Measurements from ENCODE around the gene KDM4C.

KDM4C gene

DNA sequence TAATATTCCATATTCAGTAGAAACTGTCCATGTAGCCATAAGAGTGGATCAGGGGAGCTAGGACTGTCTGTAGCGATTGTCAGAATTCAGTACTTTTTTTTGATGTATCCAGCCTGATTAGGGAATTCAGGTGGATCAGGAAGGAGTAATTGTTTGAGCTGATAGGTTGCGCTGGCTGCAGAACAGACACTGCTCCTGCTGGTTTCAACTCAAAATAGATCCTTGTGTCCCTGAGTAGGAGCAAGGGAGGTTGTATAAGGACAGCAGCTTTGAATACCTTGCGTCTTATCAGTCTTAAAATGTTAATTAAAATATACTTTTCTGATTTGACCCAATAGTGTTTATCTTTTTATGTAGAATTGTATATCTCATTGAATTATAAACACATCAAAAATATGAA, 229.6 kb downstream of the KDM4C start:
- Histone ChIP-seq H3K27ac (ENCODE audit: low read depth in 2 of 2, low read length in 2 of 2) (no peak overlapping the region), H3K9ac (ENCODE audit: low read depth in 1 of 2, low read length in 2 of 2) (no peak overlapping the region), H3K4me1 (ENCODE audit: control insufficient read depth in 2 of 2, insufficient read depth in 2 of 2, low read length in 2 of 2) (no peaks in the 10 kb centered on the region), H3K27me3 (ENCODE audit: control insufficient read depth in 2 of 2, insufficient read depth in 2 of 2, low read length in 2 of 2) (no peaks in the 10 kb centered on the region), H3K9me3 (ENCODE audit: control insufficient read depth in 2 of 2, low read length in 2 of 2) (no peaks in the 10 kb centered on the region), H3K36me3 (ENCODE audit: control insufficient read depth in 2 of 2, insufficient read depth in 2 of 2, low read length in 2 of 2) (peaks cover 42 to 50% of the 10 kb centered on the region in 2 donors), H3K4me3 (ENCODE audit: low read length in 2 of 2) (no peak overlapping the region)

- Histone ChIP-seq H3K4me3 (ENCODE audit: low read length in 2 of 2) (no peak overlapping the region), H3K36me3 (ENCODE audit: control insufficient read depth in 2 of 2, insufficient read depth in 2 of 2, low read length in 2 of 2) (peaks cover 35 to 38% of the 10 kb centered on the region in 2 donors), H3K27ac (ENCODE audit: low read depth in 2 of 2, low read length in 2 of 2) (no peak overlapping the region), H3K9me3 (ENCODE audit: control insufficient read depth in 2 of 2, low read length in 2 of 2) (no peaks in the 10 kb centered on the region), H3K4me1 (ENCODE audit: control insufficient read depth in 2 of 2, insufficient read depth in 2 of 2, low read length in 2 of 2) (no peaks in the 10 kb centered on the region), H3K27me3 (ENCODE audit: control insufficient read depth in 2 of 2, insufficient read depth in 2 of 2, low read length in 2 of 2) (no peaks in the 10 kb centered on the region), H3K9ac (ENCODE audit: low read depth in 1 of 2, low read length in 2 of 2) (no peak overlapping the region)
Measured at GRCh38 chr9:6991418-6991817, 233.6 kb downstream of the KDM4C start.

GRCh38 chr9:6996061-6996854, 238.5 kb downstream of the KDM4C start:
- no peak overlapping the region for H3K4me3 ChIP-seq (ENCODE audit: low read length in 2 of 2)
- H3K4me1 ChIP-seq (ENCODE audit: control insufficient read depth in 2 of 2, insufficient read depth in 2 of 2, low read length in 2 of 2) = no peaks in the 10 kb centered on the region
- no peaks in the 10 kb centered on the region for H3K27me3 ChIP-seq (ENCODE audit: control insufficient read depth in 2 of 2, insufficient read depth in 2 of 2, low read length in 2 of 2)
- peaks cover 17 to 27% of the 10 kb centered on the region in 2 donors for H3K36me3 ChIP-seq (ENCODE audit: control insufficient read depth in 2 of 2, insufficient read depth in 2 of 2, low read length in 2 of 2)
- H3K27ac ChIP-seq (ENCODE audit: low read depth in 2 of 2, low read length in 2 of 2) = no peak overlapping the region
- H3K9me3 ChIP-seq (ENCODE audit: control insufficient read depth in 2 of 2, low read length in 2 of 2) = no peaks in the 10 kb centered on the region
- H3K9ac ChIP-seq (ENCODE audit: low read depth in 1 of 2, low read length in 2 of 2) = no peak overlapping the region

- Histone ChIP-seq H3K4me3 (ENCODE audit: low read length in 2 of 2) (no peak overlapping the region), H3K4me1 (ENCODE audit: control insufficient read depth in 2 of 2, insufficient read depth in 2 of 2, low read length in 2 of 2) (no peaks in the 10 kb centered on the region), H3K27ac (ENCODE audit: low read depth in 2 of 2, low read length in 2 of 2) (no peak overlapping the region), H3K27me3 (ENCODE audit: control insufficient read depth in 2 of 2, insufficient read depth in 2 of 2, low read length in 2 of 2) (no peaks in the 10 kb centered on the region), H3K36me3 (ENCODE audit: control insufficient read depth in 2 of 2, insufficient read depth in 2 of 2, low read length in 2 of 2) (peaks cover 17 to 31% of the 10 kb centered on the region in 2 donors), H3K9me3 (ENCODE audit: control insufficient read depth in 2 of 2, low read length in 2 of 2) (no peaks in the 10 kb centered on the region), H3K9ac (ENCODE audit: low read depth in 1 of 2, low read length in 2 of 2) (no peak overlapping the region)
Measured at GRCh38 chr9:6997330-6997729, 239.6 kb downstream of the KDM4C start.

- Histone ChIP-seq H3K36me3 (ENCODE audit: control insufficient read depth in 2 of 2, insufficient read depth in 2 of 2, low read length in 2 of 2) (peaks cover 15 to 25% of the 10 kb centered on the region in 2 donors), H3K9ac (ENCODE audit: low read depth in 1 of 2, low read length in 2 of 2) (no peak overlapping the region), H3K4me3 (ENCODE audit: low read length in 2 of 2) (no peak overlapping the region), H3K27ac (ENCODE audit: low read depth in 2 of 2, low read length in 2 of 2) (no peak overlapping the region), H3K9me3 (ENCODE audit: control insufficient read depth in 2 of 2, low read length in 2 of 2) (no peaks in the 10 kb centered on the region), H3K27me3 (ENCODE audit: control insufficient read depth in 2 of 2, insufficient read depth in 2 of 2, low read length in 2 of 2) (no peaks in the 10 kb centered on the region), H3K4me1 (ENCODE audit: control insufficient read depth in 2 of 2, insufficient read depth in 2 of 2, low read length in 2 of 2) (no peaks in the 10 kb centered on the region)
Measured at GRCh38 chr9:6999794-7000193, 242.0 kb downstream of the KDM4C start.

GRCh38 chr9:7001571-7001970, 243.8 kb downstream of the KDM4C start:
- Histone ChIP-seq H3K9ac (ENCODE audit: low read depth in 1 of 2, low read length in 2 of 2) (no peak overlapping the region), H3K9me3 (ENCODE audit: control insufficient read depth in 2 of 2, low read length in 2 of 2) (no peaks in the 10 kb centered on the region), H3K4me3 (ENCODE audit: low read length in 2 of 2) (no peak overlapping the region), H3K4me1 (ENCODE audit: control insufficient read depth in 2 of 2, insufficient read depth in 2 of 2, low read length in 2 of 2) (no peaks in the 10 kb centered on the region), H3K27me3 (ENCODE audit: control insufficient read depth in 2 of 2, insufficient read depth in 2 of 2, low read length in 2 of 2) (no peaks in the 10 kb centered on the region), H3K27ac (ENCODE audit: low read depth in 2 of 2, low read length in 2 of 2) (no peak overlapping the region), H3K36me3 (ENCODE audit: control insufficient read depth in 2 of 2, insufficient read depth in 2 of 2, low read length in 2 of 2) (peaks cover 4 to 15% of the 10 kb centered on the region in 2 donors)

DNA sequence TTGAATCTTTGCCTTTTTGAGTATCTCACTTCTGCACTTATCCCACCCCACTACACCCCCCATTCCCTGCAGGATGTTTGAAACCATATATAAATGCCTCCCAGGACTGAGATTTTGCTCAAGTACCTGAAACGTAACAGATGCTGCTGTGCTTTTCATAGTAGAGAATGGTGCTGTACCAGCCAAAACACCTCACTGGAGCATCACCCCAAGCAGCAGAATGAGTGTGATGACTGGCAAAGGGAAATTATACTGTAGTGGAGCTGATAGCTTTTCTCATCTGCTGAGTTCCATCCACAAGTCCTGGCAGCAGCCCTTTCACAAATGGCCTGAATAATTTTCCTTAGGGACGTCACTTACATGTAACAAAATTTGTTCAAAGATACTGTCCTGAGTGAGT, 246.1 kb downstream of the KDM4C start:
- Histone ChIP-seq H3K27ac (ENCODE audit: low read depth in 2 of 2, low read length in 2 of 2) (no peak overlapping the region), H3K9me3 (ENCODE audit: control insufficient read depth in 2 of 2, low read length in 2 of 2) (no peaks in the 10 kb centered on the region), H3K36me3 (ENCODE audit: control insufficient read depth in 2 of 2, insufficient read depth in 2 of 2, low read length in 2 of 2) (peaks cover 16 to 23% of the 10 kb centered on the region in 2 donors), H3K4me1 (ENCODE audit: control insufficient read depth in 2 of 2, insufficient read depth in 2 of 2, low read length in 2 of 2) (no peaks in the 10 kb centered on the region), H3K4me3 (ENCODE audit: low read length in 2 of 2) (no peak overlapping the region), H3K27me3 (ENCODE audit: control insufficient read depth in 2 of 2, insufficient read depth in 2 of 2, low read length in 2 of 2) (no peaks in the 10 kb centered on the region), H3K9ac (ENCODE audit: low read depth in 1 of 2, low read length in 2 of 2) (no peak overlapping the region)

DNA sequence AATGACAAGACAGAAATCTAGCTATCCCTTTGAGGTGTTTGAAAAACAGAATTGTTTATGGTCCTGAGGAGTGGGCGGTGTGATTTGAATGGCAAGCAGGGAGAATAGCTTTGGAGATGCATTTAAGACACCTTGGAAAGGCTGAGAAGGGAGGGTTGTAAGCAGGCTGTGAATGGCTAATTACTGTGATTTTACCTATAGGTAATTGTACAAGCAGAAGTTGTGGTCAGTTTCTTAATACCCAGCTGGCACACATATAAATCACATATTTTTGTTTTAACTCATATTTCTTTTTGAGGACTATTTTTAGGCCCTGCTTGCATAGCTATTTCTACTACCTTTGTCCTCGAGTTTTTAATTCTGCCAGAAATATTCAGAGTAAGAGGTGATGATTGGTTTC, 248.6 kb downstream of the KDM4C start:
- no peaks in the 10 kb centered on the region for H3K4me1 ChIP-seq (ENCODE audit: control insufficient read depth in 2 of 2, insufficient read depth in 2 of 2, low read length in 2 of 2)
- H3K36me3 ChIP-seq (ENCODE audit: control insufficient read depth in 2 of 2, insufficient read depth in 2 of 2, low read length in 2 of 2) = peaks cover 16 to 20% of the 10 kb centered on the region in 2 donors
- no peaks in the 10 kb centered on the region for H3K9me3 ChIP-seq (ENCODE audit: control insufficient read depth in 2 of 2, low read length in 2 of 2)
- H3K4me3 ChIP-seq (ENCODE audit: low read length in 2 of 2) = no peak overlapping the region
- no peaks in the 10 kb centered on the region for H3K27me3 ChIP-seq (ENCODE audit: control insufficient read depth in 2 of 2, insufficient read depth in 2 of 2, low read length in 2 of 2)
- H3K27ac ChIP-seq (ENCODE audit: low read depth in 2 of 2, low read length in 2 of 2) = no peak overlapping the region
- no peak overlapping the region for H3K9ac ChIP-seq (ENCODE audit: low read depth in 1 of 2, low read length in 2 of 2)

DNA sequence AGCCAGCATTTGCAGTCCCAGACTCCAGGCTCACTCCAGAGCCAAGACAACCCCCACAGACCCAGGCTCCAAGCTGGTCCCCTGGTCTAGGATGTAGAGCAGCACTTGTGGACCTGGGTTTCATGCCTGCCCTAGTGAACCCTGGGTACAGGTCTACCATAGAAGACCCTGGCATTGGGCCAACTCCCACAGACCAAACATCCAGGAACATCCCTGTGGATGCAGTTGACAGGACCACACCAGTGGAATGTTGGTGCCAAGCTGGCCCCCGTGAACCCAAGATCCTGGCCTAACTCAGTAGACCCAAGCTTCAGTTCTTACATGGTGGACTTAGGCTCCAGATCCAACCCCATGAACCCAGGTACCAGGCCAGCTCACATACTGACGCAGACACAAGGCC, 250.6 kb downstream of the KDM4C start:
- H3K27me3 ChIP-seq (ENCODE audit: control insufficient read depth in 2 of 2, insufficient read depth in 2 of 2, low read length in 2 of 2) = no peaks in the 10 kb centered on the region
- no peak overlapping the region for H3K9ac ChIP-seq (ENCODE audit: low read depth in 1 of 2, low read length in 2 of 2)
- H3K9me3 ChIP-seq (ENCODE audit: control insufficient read depth in 2 of 2, low read length in 2 of 2) = no peaks in the 10 kb centered on the region
- H3K4me3 ChIP-seq (ENCODE audit: low read length in 2 of 2) = no peak overlapping the region
- H3K4me1 ChIP-seq (ENCODE audit: control insufficient read depth in 2 of 2, insufficient read depth in 2 of 2, low read length in 2 of 2) = no peaks in the 10 kb centered on the region
- peaks cover 30 to 31% of the 10 kb centered on the region in 2 donors for H3K36me3 ChIP-seq (ENCODE audit: control insufficient read depth in 2 of 2, insufficient read depth in 2 of 2, low read length in 2 of 2)
- no peak overlapping the region for H3K27ac ChIP-seq (ENCODE audit: low read depth in 2 of 2, low read length in 2 of 2)

GRCh38 chr9:7009065-7009464, 251.3 kb downstream of the KDM4C start:
- Histone ChIP-seq H3K27ac (ENCODE audit: low read depth in 2 of 2, low read length in 2 of 2) (no peak overlapping the region), H3K9me3 (ENCODE audit: control insufficient read depth in 2 of 2, low read length in 2 of 2) (no peaks in the 10 kb centered on the region), H3K27me3 (ENCODE audit: control insufficient read depth in 2 of 2, insufficient read depth in 2 of 2, low read length in 2 of 2) (no peaks in the 10 kb centered on the region), H3K4me1 (ENCODE audit: control insufficient read depth in 2 of 2, insufficient read depth in 2 of 2, low read length in 2 of 2) (no peaks in the 10 kb centered on the region), H3K4me3 (ENCODE audit: low read length in 2 of 2) (no peak overlapping the region), H3K9ac (ENCODE audit: low read depth in 1 of 2, low read length in 2 of 2) (no peak overlapping the region), H3K36me3 (ENCODE audit: control insufficient read depth in 2 of 2, insufficient read depth in 2 of 2, low read length in 2 of 2) (peaks cover 32 to 33% of the 10 kb centered on the region in 2 donors)

Measured in mucosa of rectum (tissue), 2 donors.